CD14-positive monocyte (primary cell): ENCODE measurements around the gene PWWP2B. TPM values are rescaled to one million over a fixed set of nuclear protein-coding genes. Genes with fewer than 3 reads are reported as not detected.
A peak's percentile ranks its signal among the peaks of the same experiment; 100 is the strongest.

Experiments
- DNase-seq, 3 donors: peaks; one replicate each; pipeline ENCODE4 v3.0.0-alpha.2; 2011 to 2022
- H2AFZ ChIP-seq: 2 replicates; pipeline ENCODE4 v1.6.0; 2012; ENCODE audit warnings: mild to moderate bottlenecking, low read depth, low read length, inconsistent platforms; ENCODE audit not compliant: insufficient read depth, poor library complexity, severe bottlenecking
- H3K27ac ChIP-seq, 2 donors: 1 replicate in 1 of 2; 2 replicates in 1 of 2; pipeline ENCODE4 v1.5.1; 2012 to 2013; ENCODE audit warnings: low read length in 2 of 2, control low read depth in 1 of 2, inconsistent platforms in 1 of 2, low read depth in 1 of 2, mild to moderate bottlenecking in 1 of 2
- H3K27me3 ChIP-seq, 2 donors: one replicate each; pipeline versions ENCODE4 v1.6.0 to v1.6.1; 2011 to 2013; ENCODE audit warnings: low read length in 2 of 2; ENCODE audit not compliant: control insufficient read depth in 2 of 2, insufficient read depth in 2 of 2
- H3K36me3 ChIP-seq, 2 donors: replicated peaks in 1 of 2; 1 replicate in 1 of 2; 2 replicates in 1 of 2; pipeline versions ENCODE4 v1.5.1 to v1.6.1; 2012 to 2013; ENCODE audit warnings: low read length in 2 of 2, control low read depth in 1 of 2, inconsistent platforms in 1 of 2, mild to moderate bottlenecking in 1 of 2; ENCODE audit not compliant: insufficient read depth in 2 of 2, control insufficient read depth in 1 of 2
- H3K4me1 ChIP-seq, 2 donors: 1 replicate in 1 of 2; 2 replicates in 1 of 2; pipeline versions ENCODE4 v1.5.1 to v1.6.1; 2012 to 2013; ENCODE audit warnings: low read length in 2 of 2, control low read depth in 1 of 2, inconsistent platforms in 1 of 2, mild to moderate bottlenecking in 1 of 2, moderate library complexity in 1 of 2; ENCODE audit not compliant: insufficient read depth in 2 of 2, control insufficient read depth in 1 of 2
- H3K4me2 ChIP-seq: replicated peaks from 2 replicates; pipeline ENCODE3; 2012; ENCODE audit warnings: low read length, moderate library complexity, mild to moderate bottlenecking; ENCODE audit not compliant: poor library complexity, severe bottlenecking; ENCODE audit errors: extremely low read depth
- H3K4me3 ChIP-seq, 3 experiments: fragments of 200-600 bp in 1 of 3; sonication (generic) in 1 of 3; replicated peaks in 1 of 3; 1 replicate in 2 of 3; 2 replicates in 1 of 3; pipeline ENCODE4 v1.5.1; 2011 to 2013; ENCODE audit warnings: low read length in 3 of 3, mild to moderate bottlenecking in 3 of 3, control low read depth in 2 of 3, low read depth in 2 of 3, inconsistent platforms in 1 of 3, moderate library complexity in 1 of 3
- H3K79me2 ChIP-seq: 2 replicates; pipeline ENCODE4 v1.6.0; 2012; ENCODE audit warnings: mild to moderate bottlenecking, control low read depth, inconsistent platforms, low read length, moderate library complexity; ENCODE audit not compliant: insufficient read depth
- H3K9ac ChIP-seq: 2 replicates; pipeline ENCODE4 v1.6.0; 2017; ENCODE audit warnings: low read length, mild to moderate bottlenecking; ENCODE audit not compliant: insufficient read depth, poor library complexity, severe bottlenecking
- H3K9me3 ChIP-seq, 2 donors: replicated peaks in 1 of 2; 1 replicate in 1 of 2; 2 replicates in 1 of 2; pipeline versions ENCODE4 v1.5.1 to v1.6.1; 2012 to 2013; ENCODE audit warnings: low read length in 2 of 2, control low read depth in 1 of 2; ENCODE audit not compliant: control insufficient read depth in 1 of 2, insufficient read depth in 1 of 2
- H4K20me1 ChIP-seq: 2 replicates; pipeline ENCODE4 v1.6.0; 2012; ENCODE audit warnings: mild to moderate bottlenecking, low read length, control low read depth, moderate library complexity; ENCODE audit not compliant: insufficient read depth
- H3K27ac Mint-ChIP-seq, 7 donors: one replicate each; pipeline ENCODE4 v1.8.0; 2020; ENCODE audit warnings: mild to moderate bottlenecking in 7 of 7, mixed read lengths in 7 of 7, moderate library complexity in 6 of 7, inconsistent platforms in 2 of 7
- H3K27me3 Mint-ChIP-seq, 3 donors: one replicate each; pipeline ENCODE4 v1.8.0; 2021 to 2022; ENCODE audit warnings: low read depth in 3 of 3, mild to moderate bottlenecking in 3 of 3, mixed read lengths in 3 of 3, moderate library complexity in 3 of 3, inconsistent platforms in 1 of 3
- H3K36me3 Mint-ChIP-seq, 2 donors: one replicate each; pipeline ENCODE4 v1.8.0; 2020; ENCODE audit warnings: mixed read lengths in 2 of 2, inconsistent platforms in 1 of 2, mild to moderate bottlenecking in 1 of 2
- H3K4me1 Mint-ChIP-seq: one replicate; pipeline ENCODE4 v1.8.0; 2020; ENCODE audit warnings: mild to moderate bottlenecking, mixed read lengths
- H3K4me3 Mint-ChIP-seq, 2 donors: one replicate each; pipeline ENCODE4 v1.8.0; 2020; ENCODE audit warnings: mild to moderate bottlenecking in 2 of 2, mixed read lengths in 2 of 2, moderate library complexity in 1 of 2
- H3K9me3 Mint-ChIP-seq, 7 donors: one replicate each; pipeline ENCODE4 v1.8.0; 2020 to 2022; ENCODE audit warnings: mixed read lengths in 7 of 7, mild to moderate bottlenecking in 6 of 7, moderate library complexity in 6 of 7, inconsistent platforms in 2 of 7
- WGBS: methylation state at CpG from one replicate; pipeline ENCODE4 v1.1.5; 2013; ENCODE audit warnings: missing lambda C conversion rate; ENCODE audit not compliant: insufficient coverage; 5-methylcytosine and 5-hydroxymethylcytosine counted together
- intact Hi-C, 2 donors: fragments of 100-400 bp; cut with micrococcal nuclease; formaldehyde crosslinking; loops; one replicate each; pipeline versions ENCODE4 v1.15.0 to v1.15.1; 2023
- polyA plus RNA-seq, 3 donors: library from polyadenylated mRNA; depleted of rRNA in 1 of 3; unstranded in 2 of 3; stranded (reverse) in 1 of 3; fragments of 300-500 nt in 2 of 3; fragments of >200 nt in 1 of 3; fragmentation: Illumina TruSeq in 2 of 3; gene quantifications; 1 replicate in 2 of 3; 2 replicates in 1 of 3; pipeline ENCODE4 v1.2.3, GENCODE V29; 2012 to 2021
- TF ChIP-seq, protein P1 (sequence below): fragments of 200-600 bp; IDR thresholded peaks from one replicate; pipeline ENCODE4 v1.8.0; 2022; ENCODE audit warnings: antibody characterized with exemption, mild to moderate bottlenecking

PWWP2B gene
- polyA plus RNA-seq, 3 donors: 2.4 to 6.9 (median 2.7) TPM

DNA sequence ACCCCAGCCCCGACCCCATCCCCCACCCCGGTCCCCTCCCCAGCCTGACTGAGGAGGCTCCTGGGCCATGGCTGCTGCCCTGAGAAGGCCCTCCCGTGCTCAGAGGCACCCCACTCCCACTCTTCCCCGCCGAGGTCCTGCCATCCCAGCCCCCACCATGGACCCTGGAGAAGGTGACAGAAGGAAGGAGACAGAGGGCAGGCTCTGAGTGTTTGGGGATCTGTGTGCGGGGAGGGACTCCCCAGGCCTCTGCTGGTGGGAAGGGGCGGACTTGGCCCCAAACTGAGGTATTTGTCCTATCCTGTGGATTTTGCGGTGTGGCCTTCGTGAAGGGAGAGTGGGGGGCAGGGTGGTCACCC, 53.4 kb downstream of the PWWP2B start:
- H3K9me3 Mint-ChIP-seq: no peaks in the 10 kb centered on the region
- Histone ChIP-seq H3K4me1 (peaks cover 68 to 72% of the 10 kb centered on the region in 2 donors), H3K4me2 (no peak overlapping the region), H3K27ac (no peak overlapping the region), H4K20me1 (no peaks in the 10 kb centered on the region), H3K9me3 (no peaks in the 10 kb centered on the region), H3K27me3 (peaks cover 0 to 2% of the 10 kb centered on the region in 2 donors), H3K79me2 (no peaks in the 10 kb centered on the region), H2AFZ (no peak overlapping the region), H3K4me3 (no peak overlapping the region), H3K9ac (no peak overlapping the region), H3K36me3 (no peaks in the 10 kb centered on the region)
- no peak for DNase-seq
- intact Hi-C loops: loop anchor here (5.0 kb wide), 3 partner anchors 87 to 223 kb away; partner anchors contain the start of genes INPP5A (in 2 of the 2) and STK32C (in 2 of the 2)
- no peak overlapping the region for H3K4me3 Mint-ChIP-seq
- H3K27me3 Mint-ChIP-seq: peaks cover 2 to 3% (median 2%) of the 10 kb centered on the region in 3 donors
- TF ChIP-seq, protein P1, sequence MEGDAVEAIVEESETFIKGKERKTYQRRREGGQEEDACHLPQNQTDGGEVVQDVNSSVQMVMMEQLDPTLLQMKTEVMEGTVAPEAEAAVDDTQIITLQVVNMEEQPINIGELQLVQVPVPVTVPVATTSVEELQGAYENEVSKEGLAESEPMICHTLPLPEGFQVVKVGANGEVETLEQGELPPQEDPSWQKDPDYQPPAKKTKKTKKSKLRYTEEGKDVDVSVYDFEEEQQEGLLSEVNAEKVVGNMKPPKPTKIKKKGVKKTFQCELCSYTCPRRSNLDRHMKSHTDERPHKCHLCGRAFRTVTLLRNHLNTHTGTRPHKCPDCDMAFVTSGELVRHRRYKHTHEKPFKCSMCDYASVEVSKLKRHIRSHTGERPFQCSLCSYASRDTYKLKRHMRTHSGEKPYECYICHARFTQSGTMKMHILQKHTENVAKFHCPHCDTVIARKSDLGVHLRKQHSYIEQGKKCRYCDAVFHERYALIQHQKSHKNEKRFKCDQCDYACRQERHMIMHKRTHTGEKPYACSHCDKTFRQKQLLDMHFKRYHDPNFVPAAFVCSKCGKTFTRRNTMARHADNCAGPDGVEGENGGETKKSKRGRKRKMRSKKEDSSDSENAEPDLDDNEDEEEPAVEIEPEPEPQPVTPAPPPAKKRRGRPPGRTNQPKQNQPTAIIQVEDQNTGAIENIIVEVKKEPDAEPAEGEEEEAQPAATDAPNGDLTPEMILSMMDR: no peak
- H3K36me3 Mint-ChIP-seq: no peaks in the 10 kb centered on the region
- WGBS: 75% methylated on average over 1 of the region's 9 CpGs
- H3K4me1 Mint-ChIP-seq: peaks cover 55% of the 10 kb centered on the region
- H3K27ac Mint-ChIP-seq: no peak overlapping the region

DNA sequence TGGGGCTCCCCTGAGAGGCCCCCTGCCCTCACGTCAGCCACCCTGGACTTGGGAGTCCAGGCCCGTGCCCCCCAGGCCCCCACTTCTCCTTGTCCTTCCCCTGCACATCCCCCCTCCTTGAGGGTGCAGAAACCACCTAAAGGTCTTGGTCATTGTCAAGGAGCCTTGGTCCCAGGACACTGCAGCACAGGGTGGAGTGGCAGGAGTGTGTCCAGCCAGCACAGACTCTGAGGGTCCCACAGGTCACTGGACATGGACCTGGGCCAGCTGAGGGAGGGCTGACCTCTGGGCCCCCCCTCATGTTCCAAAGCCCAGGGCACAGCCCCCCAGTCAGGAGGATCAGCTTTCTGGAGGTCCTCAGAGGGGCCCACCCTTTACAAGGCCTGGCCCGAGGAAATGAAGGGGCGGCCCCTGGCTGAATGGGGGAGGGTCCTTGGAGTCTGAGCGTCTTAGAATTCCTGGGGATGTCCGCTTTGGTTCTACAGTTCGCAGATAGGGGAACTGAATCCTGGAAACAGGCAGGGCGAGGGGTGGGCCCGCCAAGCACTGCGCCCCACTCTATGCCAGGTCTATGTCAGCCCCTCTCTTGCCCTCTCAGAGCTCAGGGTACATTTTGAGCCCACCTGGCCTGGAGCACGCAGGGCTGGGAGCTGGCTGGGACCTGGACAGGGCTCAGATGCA, 54.0 kb downstream of the PWWP2B start:
- no peak overlapping the region for H3K4me2 ChIP-seq
- H3K36me3 Mint-ChIP-seq: no peaks in the 10 kb centered on the region
- no peak overlapping the region for H3K4me3 Mint-ChIP-seq
- H3K9me3 Mint-ChIP-seq: no peaks in the 10 kb centered on the region
- H3K27me3 ChIP-seq: peaks cover 0 to 2% of the 10 kb centered on the region in 2 donors
- H3K27ac Mint-ChIP-seq: peak overlapping the region in 2 of 7 donors; percentile 25 to 55
- H3K4me1 ChIP-seq: peaks cover 63 to 67% of the 10 kb centered on the region in 2 donors
- no peaks in the 10 kb centered on the region for H3K79me2 ChIP-seq
- intact Hi-C loops: loop anchor here (5.0 kb wide), 3 partner anchors 86 to 224 kb away; partner anchors contain the start of genes INPP5A (in 2 of the 2) and STK32C (in 2 of the 2)
- DNase-seq: peak in 2 of 3 donors; percentile 22 to 50
- no peak overlapping the region for H3K27ac ChIP-seq
- H3K36me3 ChIP-seq: no peaks in the 10 kb centered on the region
- TF ChIP-seq, protein P1: no peak
- 35% methylated on average over 9 of the region's 11 CpGs for WGBS
- peaks cover 2 to 3% (median 2%) of the 10 kb centered on the region in 3 donors for H3K27me3 Mint-ChIP-seq
- no peak overlapping the region for H2AFZ ChIP-seq
- H3K4me1 Mint-ChIP-seq: peaks cover 52% of the 10 kb centered on the region
- H4K20me1 ChIP-seq: no peaks in the 10 kb centered on the region
- no peaks in the 10 kb centered on the region for H3K9me3 ChIP-seq
- H3K9ac ChIP-seq: no peak overlapping the region
- H3K4me3 ChIP-seq: no peak overlapping the region
